ENCODE data around the gene CRYZL1. TPM values are rescaled to one million over a fixed set of nuclear protein-coding genes. Genes with fewer than 3 reads are reported as not detected.
A peak's percentile ranks its signal among the peaks of the same experiment; 100 is the strongest.
"Not testable (repeated sequence)": the region's sequence is repeated elsewhere in the genome, so short reads cannot be mapped to it uniquely, and the experiment has no call there.

Gene CRYZL1
- total and polyA plus RNA-seq, 5 donors from 2014 or later: 27.2 to 35.7 (median 31.5) TPM

GRCh38 chr21:33587792-33588484 lies 53.6 kb downstream of the CRYZL1 start:
- H3K36me3 Mint-ChIP-seq: no peaks in the 10 kb centered on the region
- peak overlapping the region; percentile 87 to 97 (median 88) for H3K4me3 Mint-ChIP-seq
- peak in 2 of 3 donors; percentile 4 to 48 for DNase-seq
- no peaks in the 10 kb centered on the region for H3K9me3 ChIP-seq (ENCODE audit: control insufficient read depth in 2 of 2, low read length in 2 of 2)
- peaks cover 4% of the 10 kb centered on the region for H3K36me3 ChIP-seq (ENCODE audit: control insufficient read depth, insufficient read depth, low read length)
- peak overlapping the region; percentile 72 for H3K27ac ChIP-seq (ENCODE audit: insufficient read depth, low read length, poor library complexity, severe bottlenecking)
- H3K9me3 Mint-ChIP-seq: no peaks in the 10 kb centered on the region
- ATAC-seq (ENCODE audit: low read depth in 2 of 2): peak in 1 of 2 donors; percentile 7
- no peaks in the 10 kb centered on the region for H3K27me3 Mint-ChIP-seq
- H3K4me1 Mint-ChIP-seq: peaks cover 6 to 16% (median 16%) of the 10 kb centered on the region in 4 donors
- peak overlapping the region; percentile 78 for H3K4me3 ChIP-seq (ENCODE audit: low read depth, low read length)
- H3K4me1 ChIP-seq (ENCODE audit: control insufficient read depth, insufficient read depth, low read length, poor library complexity, severe bottlenecking): peaks cover 19% of the 10 kb centered on the region
- peak overlapping the region; percentile 43 to 88 (median 67) for H3K27ac Mint-ChIP-seq
- no peaks in the 10 kb centered on the region for H3K27me3 ChIP-seq (ENCODE audit: control insufficient read depth, insufficient read depth, low read length)

- Mint-ChIP-seq H3K27ac (peak overlapping the region in 2 of 3 donors; percentile 41 to 43), H3K27me3 (no peaks in the 10 kb centered on the region)
- H3K4me3 ChIP-seq (ENCODE audit: low read depth, low read length): peak overlapping the region; percentile 78
Measured at GRCh38 chr21:33586927-33587326, 54.6 kb downstream of the CRYZL1 start.

GRCh38 chr21:33584455-33584854 lies 57.1 kb downstream of the CRYZL1 start:
- Histone ChIP-seq H3K36me3 (ENCODE audit: control insufficient read depth, insufficient read depth, low read length) (peaks cover 4% of the 10 kb centered on the region), H3K27me3 (ENCODE audit: control insufficient read depth, insufficient read depth, low read length) (no peaks in the 10 kb centered on the region), H3K27ac (ENCODE audit: insufficient read depth, low read length, poor library complexity, severe bottlenecking) (no peak overlapping the region), H3K9me3 (ENCODE audit: control insufficient read depth in 2 of 2, low read length in 2 of 2) (no peaks in the 10 kb centered on the region), H3K4me3 (ENCODE audit: low read depth, low read length) (no peak overlapping the region), H3K4me1 (ENCODE audit: control insufficient read depth, insufficient read depth, low read length, poor library complexity, severe bottlenecking) (peaks cover 19% of the 10 kb centered on the region)
- H3K9me3 Mint-ChIP-seq: no peaks in the 10 kb centered on the region
- peak overlapping the region in 1 of 4 donors; percentile 8 for H3K4me3 Mint-ChIP-seq
- no peaks in the 10 kb centered on the region for H3K36me3 Mint-ChIP-seq
- peaks cover 6 to 16% (median 16%) of the 10 kb centered on the region in 4 donors for H3K4me1 Mint-ChIP-seq
- no peak overlapping the region for H3K27ac Mint-ChIP-seq
- ATAC-seq (ENCODE audit: low read depth in 2 of 2) (no peak), DNase-seq (no peak)
- H3K27me3 Mint-ChIP-seq: no peaks in the 10 kb centered on the region

More at GRCh38 chr21:33586927-33587326, 54.6 kb downstream of the CRYZL1 start:
- Mint-ChIP-seq H3K36me3 (no peaks in the 10 kb centered on the region), H3K4me3 (peak overlapping the region; percentile 75 to 97 (median 82)), H3K4me1 (peaks cover 6 to 16% (median 16%) of the 10 kb centered on the region in 4 donors), H3K9me3 (no peaks in the 10 kb centered on the region)
- no peak for ATAC-seq (ENCODE audit: low read depth in 2 of 2)
- Histone ChIP-seq H3K4me1 (ENCODE audit: control insufficient read depth, insufficient read depth, low read length, poor library complexity, severe bottlenecking) (peaks cover 19% of the 10 kb centered on the region), H3K27me3 (ENCODE audit: control insufficient read depth, insufficient read depth, low read length) (no peaks in the 10 kb centered on the region), H3K9me3 (ENCODE audit: control insufficient read depth in 2 of 2, low read length in 2 of 2) (no peaks in the 10 kb centered on the region), H3K27ac (ENCODE audit: insufficient read depth, low read length, poor library complexity, severe bottlenecking) (no peak overlapping the region), H3K36me3 (ENCODE audit: control insufficient read depth, insufficient read depth, low read length) (peaks cover 4% of the 10 kb centered on the region)
- DNase-seq: no peak

DNA sequence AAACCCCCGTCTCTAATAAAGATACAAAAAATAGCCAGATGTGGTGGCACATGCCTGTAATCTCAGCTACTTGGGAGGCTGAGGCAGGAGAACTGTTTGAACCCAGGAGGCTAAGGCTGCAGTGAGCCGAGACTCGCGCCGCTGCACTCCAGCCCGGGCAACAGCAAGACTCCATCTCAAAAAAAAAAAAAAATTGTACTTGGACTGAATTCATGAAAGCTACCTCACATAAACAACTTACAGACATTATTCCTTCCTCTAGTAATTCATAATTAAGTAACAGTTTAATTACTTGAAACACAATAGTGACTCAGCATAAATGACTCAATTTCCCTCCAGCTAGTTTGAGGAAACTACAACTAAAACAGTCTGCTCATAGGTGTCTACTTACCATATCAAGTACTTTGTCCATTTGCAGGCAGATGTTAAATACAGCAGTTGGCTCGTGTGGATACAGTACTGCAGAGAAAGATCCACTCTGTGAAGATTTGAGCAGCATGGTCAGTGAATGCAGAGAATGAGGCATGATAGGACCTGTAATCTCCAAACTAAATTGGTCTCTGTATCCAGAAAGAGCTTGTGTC lies 62.5 kb downstream of the CRYZL1 start:
- no peaks in the 10 kb centered on the region for H3K27me3 ChIP-seq (ENCODE audit: control insufficient read depth, insufficient read depth, low read length)
- Mint-ChIP-seq H3K27ac (no peak overlapping the region), H3K27me3 (no peaks in the 10 kb centered on the region), H3K36me3 (peaks cover 12% of the 10 kb centered on the region), H3K4me3 (no peak overlapping the region), H3K9me3 (no peaks in the 10 kb centered on the region), H3K4me1 (peaks cover 0 to 3% (median under 1%) of the 10 kb centered on the region in 4 donors)
- no peaks in the 10 kb centered on the region for H3K9me3 ChIP-seq (ENCODE audit: control insufficient read depth in 2 of 2, low read length in 2 of 2)
- no peak overlapping the region for H3K27ac ChIP-seq (ENCODE audit: insufficient read depth, low read length, poor library complexity, severe bottlenecking)
- H3K4me1 ChIP-seq (ENCODE audit: control insufficient read depth, insufficient read depth, low read length, poor library complexity, severe bottlenecking): peaks cover 2% of the 10 kb centered on the region
- DNase-seq (peak in 1 of 3 donors; percentile 27), ATAC-seq (ENCODE audit: low read depth in 2 of 2) (no peak)
- peaks cover 41% of the 10 kb centered on the region for H3K36me3 ChIP-seq (ENCODE audit: control insufficient read depth, insufficient read depth, low read length)
- no peak overlapping the region for H3K4me3 ChIP-seq (ENCODE audit: low read depth, low read length)

DNA sequence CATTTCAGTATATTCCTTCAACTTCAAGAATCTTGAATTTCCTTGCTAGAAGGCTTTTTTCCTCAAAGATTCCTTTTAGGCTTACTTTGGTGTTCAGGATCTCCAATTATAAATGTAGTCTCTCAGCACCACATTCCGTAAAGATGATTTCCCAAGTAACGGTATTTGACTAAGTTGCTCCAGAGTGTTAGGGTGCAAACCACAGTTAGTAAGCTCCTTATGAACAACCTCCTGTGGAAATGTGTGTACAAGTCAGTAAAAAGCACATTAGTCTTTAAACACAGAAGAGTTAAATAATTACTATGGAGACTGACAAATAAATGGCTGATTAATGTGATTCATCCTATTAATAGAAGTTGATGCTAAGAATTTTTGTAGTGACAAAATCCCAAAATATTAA lies 63.3 kb downstream of the CRYZL1 start:
- peaks cover 2% of the 10 kb centered on the region for H3K4me1 ChIP-seq (ENCODE audit: control insufficient read depth, insufficient read depth, low read length, poor library complexity, severe bottlenecking)
- Mint-ChIP-seq H3K27me3 (no peaks in the 10 kb centered on the region), H3K27ac (no peak overlapping the region), H3K9me3 (no peaks in the 10 kb centered on the region), H3K36me3 (peaks cover 16% of the 10 kb centered on the region), H3K4me3 (no peak overlapping the region), H3K4me1 (peaks cover 0 to 4% (median 3%) of the 10 kb centered on the region in 4 donors)
- H3K4me3 ChIP-seq (ENCODE audit: low read depth, low read length): no peak overlapping the region
- no peaks in the 10 kb centered on the region for H3K27me3 ChIP-seq (ENCODE audit: control insufficient read depth, insufficient read depth, low read length)
- no peaks in the 10 kb centered on the region for H3K9me3 ChIP-seq (ENCODE audit: control insufficient read depth in 2 of 2, low read length in 2 of 2)
- ATAC-seq (ENCODE audit: low read depth in 2 of 2): no peak
- no peak overlapping the region for H3K27ac ChIP-seq (ENCODE audit: insufficient read depth, low read length, poor library complexity, severe bottlenecking)
- no peak for DNase-seq
- H3K36me3 ChIP-seq (ENCODE audit: control insufficient read depth, insufficient read depth, low read length): peaks cover 45% of the 10 kb centered on the region

DNA sequence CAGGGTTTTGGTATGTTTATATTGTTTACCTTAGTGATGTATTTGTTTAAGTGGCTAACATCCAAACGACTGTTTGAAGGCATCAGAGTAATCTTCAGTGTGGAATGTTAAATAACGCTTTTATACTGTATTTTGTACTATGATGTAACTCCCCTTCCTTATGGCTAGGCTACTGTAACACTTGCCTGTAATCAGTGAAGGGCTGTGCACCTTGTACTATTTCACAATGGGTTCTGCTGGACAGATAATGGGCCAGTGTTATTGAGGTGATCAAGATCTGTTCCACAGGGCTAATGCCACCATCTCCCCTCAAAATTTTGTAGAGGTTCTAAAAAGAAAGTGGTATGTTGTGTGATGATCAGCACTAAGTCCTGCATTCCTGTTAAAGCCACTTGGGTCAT lies 64.8 kb downstream of the CRYZL1 start:
- H3K9me3 ChIP-seq (ENCODE audit: control insufficient read depth in 2 of 2, low read length in 2 of 2); H3K27me3 ChIP-seq (ENCODE audit: control insufficient read depth, insufficient read depth, low read length); H3K27ac ChIP-seq (ENCODE audit: insufficient read depth, low read length, poor library complexity, severe bottlenecking); H3K9me3 Mint-ChIP-seq; H3K27me3 Mint-ChIP-seq; DNase-seq; ATAC-seq (ENCODE audit: low read depth in 2 of 2); H3K4me3 ChIP-seq (ENCODE audit: low read depth, low read length); H3K4me3 Mint-ChIP-seq; H3K4me1 ChIP-seq (ENCODE audit: control insufficient read depth, insufficient read depth, low read length, poor library complexity, severe bottlenecking); H3K27ac Mint-ChIP-seq: not testable (repeated sequence)
- peaks cover 28% of the 10 kb centered on the region for H3K36me3 Mint-ChIP-seq
- peaks cover 59% of the 10 kb centered on the region for H3K36me3 ChIP-seq (ENCODE audit: control insufficient read depth, insufficient read depth, low read length)
- H3K4me1 Mint-ChIP-seq: peaks cover 0 to 11% (median 8%) of the 10 kb centered on the region in 4 donors

GRCh38 chr21:33572350-33572749 lies 69.2 kb downstream of the CRYZL1 start:
- peaks cover 0 to 38% (median 28%) of the 10 kb centered on the region in 4 donors for H3K4me1 Mint-ChIP-seq
- H3K4me3 Mint-ChIP-seq: no peak overlapping the region
- H3K9me3 Mint-ChIP-seq: no peaks in the 10 kb centered on the region
- no peaks in the 10 kb centered on the region for H3K27me3 Mint-ChIP-seq
- H3K36me3 Mint-ChIP-seq: peaks cover 45% of the 10 kb centered on the region
- peaks cover 2% of the 10 kb centered on the region for H3K4me1 ChIP-seq (ENCODE audit: control insufficient read depth, insufficient read depth, low read length, poor library complexity, severe bottlenecking)
- no peaks in the 10 kb centered on the region for H3K9me3 ChIP-seq (ENCODE audit: control insufficient read depth in 2 of 2, low read length in 2 of 2)
- peak overlapping the region in 2 of 3 donors; percentile 11 to 57 for H3K27ac Mint-ChIP-seq
- DNase-seq: no peak
- no peak for ATAC-seq (ENCODE audit: low read depth in 2 of 2)
- H3K4me3 ChIP-seq (ENCODE audit: low read depth, low read length): no peak overlapping the region
- peak overlapping the region; percentile 21 for H3K27ac ChIP-seq (ENCODE audit: insufficient read depth, low read length, poor library complexity, severe bottlenecking)
- H3K36me3 ChIP-seq (ENCODE audit: control insufficient read depth, insufficient read depth, low read length): peaks cover 95% of the 10 kb centered on the region
- H3K27me3 ChIP-seq (ENCODE audit: control insufficient read depth, insufficient read depth, low read length): no peaks in the 10 kb centered on the region

Data from CD4-positive, CD25-positive, alpha-beta regulatory T cell (primary cell).